ENCODE results near the gene MALT1.
A peak's percentile ranks its signal among the peaks of the same experiment; 100 is the strongest.
"Not testable (repeated sequence)": the region's sequence is repeated elsewhere in the genome, so short reads cannot be mapped to it uniquely, and the experiment has no call there.

MALT1 gene

DNA sequence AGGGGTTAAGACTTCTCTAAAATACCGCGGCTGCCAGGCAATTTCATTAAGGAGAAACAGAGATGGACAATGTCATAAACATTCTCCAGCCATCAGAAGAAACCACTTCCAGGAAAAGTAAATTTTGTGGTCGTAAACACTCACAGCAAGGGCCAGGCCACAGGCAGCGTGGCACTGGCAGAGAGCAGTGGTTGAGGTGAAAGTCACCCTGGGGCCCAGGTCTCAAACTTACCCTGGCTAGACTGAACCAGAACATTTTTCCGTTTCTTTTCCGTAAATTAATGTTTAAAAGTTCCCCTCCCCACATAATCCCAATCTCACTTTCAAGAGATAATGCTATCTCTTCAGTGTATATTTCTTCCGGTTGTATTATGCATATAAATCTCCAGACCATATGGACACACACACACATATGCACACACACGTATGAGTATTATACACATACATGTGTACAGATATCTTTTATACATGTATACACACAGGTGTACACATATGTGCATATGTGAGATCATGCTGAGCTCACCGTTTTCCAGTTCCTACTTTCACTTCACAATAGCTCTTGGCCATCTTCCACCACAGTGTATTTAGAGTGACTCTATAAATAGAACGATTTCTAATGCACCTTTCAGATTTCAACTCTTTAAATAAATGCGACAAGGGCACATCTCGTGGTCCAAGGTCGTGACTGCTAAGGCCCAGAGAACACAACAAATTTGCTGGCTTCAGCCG, 90.1 kb downstream of the MALT1 start:
- no peak overlapping the region for H3K9ac ChIP-seq (ENCODE audit: low read depth, low read length)
- no peaks in the 10 kb centered on the region for H3K27me3 ChIP-seq (ENCODE audit: control insufficient read depth, insufficient read depth, low read length)

GRCh38 chr18:58761970-58762780, 90.9 kb downstream of the MALT1 start:
- Histone ChIP-seq H3K4me3 (ENCODE audit: low read depth, low read length) (no peak overlapping the region), H3K27ac (ENCODE audit: low read depth, low read length) (no peak overlapping the region), H3K36me3 (ENCODE audit: control insufficient read depth, insufficient read depth, low read length) (no peaks in the 10 kb centered on the region), H3K9me3 (ENCODE audit: control insufficient read depth, insufficient read depth, low read length) (no peaks in the 10 kb centered on the region), H3K4me1 (ENCODE audit: control insufficient read depth, insufficient read depth, low read length) (no peaks in the 10 kb centered on the region), H3K27me3 (ENCODE audit: control insufficient read depth, insufficient read depth, low read length) (no peaks in the 10 kb centered on the region), H3K9ac (ENCODE audit: low read depth, low read length) (no peak overlapping the region)

More for the DNA sequence above, 90.1 kb downstream of the MALT1 start:
- no peaks in the 10 kb centered on the region for H3K36me3 ChIP-seq (ENCODE audit: control insufficient read depth, insufficient read depth, low read length)
- no peaks in the 10 kb centered on the region for H3K4me1 ChIP-seq (ENCODE audit: control insufficient read depth, insufficient read depth, low read length)
- no peak overlapping the region for H3K27ac ChIP-seq (ENCODE audit: low read depth, low read length)
- H3K9me3 ChIP-seq (ENCODE audit: control insufficient read depth, insufficient read depth, low read length) = no peaks in the 10 kb centered on the region
- H3K4me3 ChIP-seq (ENCODE audit: low read depth, low read length) = no peak overlapping the region

GRCh38 chr18:58762781-58763171, 91.5 kb downstream of the MALT1 start:
- H3K36me3 ChIP-seq (ENCODE audit: control insufficient read depth, insufficient read depth, low read length) = no peaks in the 10 kb centered on the region
- H3K27me3 ChIP-seq (ENCODE audit: control insufficient read depth, insufficient read depth, low read length) = no peaks in the 10 kb centered on the region
- H3K4me3 ChIP-seq (ENCODE audit: low read depth, low read length) = no peak overlapping the region
- no peak overlapping the region for H3K27ac ChIP-seq (ENCODE audit: low read depth, low read length)
- no peaks in the 10 kb centered on the region for H3K9me3 ChIP-seq (ENCODE audit: control insufficient read depth, insufficient read depth, low read length)
- H3K4me1 ChIP-seq (ENCODE audit: control insufficient read depth, insufficient read depth, low read length) = no peaks in the 10 kb centered on the region
- H3K9ac ChIP-seq (ENCODE audit: low read depth, low read length) = no peak overlapping the region

DNA sequence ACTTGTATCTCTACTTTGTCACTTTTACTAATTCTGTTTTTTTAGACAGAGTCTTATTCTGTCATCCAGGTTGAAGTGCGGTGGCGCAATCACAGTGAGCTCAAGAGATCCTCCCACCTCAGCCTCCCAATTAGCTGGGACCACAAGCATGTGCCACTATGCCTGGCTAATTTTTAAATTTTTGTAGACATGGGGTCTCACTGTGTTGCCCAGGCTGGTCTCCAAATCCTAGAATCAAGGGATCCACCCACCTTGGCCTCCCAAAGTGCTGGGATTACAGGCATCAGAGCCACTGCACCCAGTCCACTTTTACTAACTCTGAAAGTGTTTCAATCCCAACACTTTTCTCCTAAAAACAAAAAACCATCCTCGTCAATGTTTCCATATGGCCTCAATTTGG, 94.9 kb downstream of the MALT1 start:
- Histone ChIP-seq H3K4me3 (ENCODE audit: low read depth, low read length) (no peak overlapping the region), H3K27me3 (ENCODE audit: control insufficient read depth, insufficient read depth, low read length) (no peaks in the 10 kb centered on the region), H3K4me1 (ENCODE audit: control insufficient read depth, insufficient read depth, low read length) (no peaks in the 10 kb centered on the region), H3K9ac (ENCODE audit: low read depth, low read length) (no peak overlapping the region), H3K36me3 (ENCODE audit: control insufficient read depth, insufficient read depth, low read length) (no peaks in the 10 kb centered on the region), H3K9me3 (ENCODE audit: control insufficient read depth, insufficient read depth, low read length) (no peaks in the 10 kb centered on the region), H3K27ac (ENCODE audit: low read depth, low read length) (no peak overlapping the region)

DNA sequence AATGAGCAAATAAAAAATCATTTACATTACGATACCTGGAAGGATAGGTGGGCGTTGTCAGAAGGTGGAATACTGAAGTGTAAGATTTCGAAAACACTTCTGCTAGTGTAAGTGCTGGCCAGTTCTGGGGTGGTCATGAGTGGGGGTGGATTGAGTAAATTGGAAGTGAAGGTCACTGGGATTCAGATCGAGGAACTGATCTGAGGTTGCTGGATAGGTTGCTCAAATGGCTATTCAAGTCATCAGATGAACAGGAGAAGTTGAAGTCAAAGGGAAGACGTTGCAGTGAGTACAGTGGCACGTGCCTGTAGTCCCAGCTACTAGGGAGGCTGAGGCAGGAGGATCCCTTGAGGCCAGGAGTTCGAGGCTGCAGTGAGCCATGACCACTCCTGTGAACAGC, 95.7 kb downstream of the MALT1 start:
- no peaks in the 10 kb centered on the region for H3K36me3 ChIP-seq (ENCODE audit: control insufficient read depth, insufficient read depth, low read length)
- no peaks in the 10 kb centered on the region for H3K27me3 ChIP-seq (ENCODE audit: control insufficient read depth, insufficient read depth, low read length)
- no peak overlapping the region for H3K4me3 ChIP-seq (ENCODE audit: low read depth, low read length)
- H3K9ac ChIP-seq (ENCODE audit: low read depth, low read length) = no peak overlapping the region
- H3K27ac ChIP-seq (ENCODE audit: low read depth, low read length) = no peak overlapping the region
- H3K9me3 ChIP-seq (ENCODE audit: control insufficient read depth, insufficient read depth, low read length) = no peaks in the 10 kb centered on the region
- H3K4me1 ChIP-seq (ENCODE audit: control insufficient read depth, insufficient read depth, low read length) = no peaks in the 10 kb centered on the region

GRCh38 chr18:58768293-58768974, 97.2 kb downstream of the MALT1 start:
- H3K9me3 ChIP-seq (ENCODE audit: control insufficient read depth, insufficient read depth, low read length) = no peaks in the 10 kb centered on the region
- H3K27ac ChIP-seq (ENCODE audit: low read depth, low read length) = no peak overlapping the region
- peak overlapping the region; percentile 14; the same call in 1 of the 2 replicates for H3K9ac ChIP-seq (ENCODE audit: low read depth, low read length)
- H3K4me3 ChIP-seq (ENCODE audit: low read depth, low read length) = peak overlapping the region; percentile 60
- H3K4me1 ChIP-seq (ENCODE audit: control insufficient read depth, insufficient read depth, low read length) = no peaks in the 10 kb centered on the region
- no peaks in the 10 kb centered on the region for H3K36me3 ChIP-seq (ENCODE audit: control insufficient read depth, insufficient read depth, low read length)
- H3K27me3 ChIP-seq (ENCODE audit: control insufficient read depth, insufficient read depth, low read length) = no peaks in the 10 kb centered on the region

DNA sequence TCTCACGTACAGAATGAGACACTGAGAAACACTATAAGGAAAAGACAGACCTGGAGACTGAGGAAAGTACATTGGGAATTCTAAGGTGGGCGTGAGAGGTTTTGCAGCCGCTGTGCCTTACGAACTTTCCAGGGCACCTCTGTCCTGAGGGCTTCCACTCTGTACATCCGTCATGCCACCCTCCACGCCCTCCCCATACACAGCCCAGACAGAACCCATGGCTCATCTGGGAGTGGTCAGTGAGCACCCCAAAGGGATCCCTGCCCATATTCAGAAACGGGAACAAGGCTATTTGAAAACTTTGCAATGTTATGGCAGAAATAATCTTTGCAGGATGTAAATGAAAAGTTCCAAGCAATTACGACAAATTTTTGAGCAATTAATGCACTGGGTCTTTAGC, 98.1 kb downstream of the MALT1 start:
- Histone ChIP-seq H3K36me3 (ENCODE audit: control insufficient read depth, insufficient read depth, low read length) (no peaks in the 10 kb centered on the region), H3K27ac (ENCODE audit: low read depth, low read length) (no peak overlapping the region), H3K9ac (ENCODE audit: low read depth, low read length) (no peak overlapping the region), H3K4me3 (ENCODE audit: low read depth, low read length) (no peak overlapping the region), H3K4me1 (ENCODE audit: control insufficient read depth, insufficient read depth, low read length) (no peaks in the 10 kb centered on the region), H3K27me3 (ENCODE audit: control insufficient read depth, insufficient read depth, low read length) (no peaks in the 10 kb centered on the region), H3K9me3 (ENCODE audit: control insufficient read depth, insufficient read depth, low read length) (no peaks in the 10 kb centered on the region)

GRCh38 chr18:58770601-58771000, 99.3 kb downstream of the MALT1 start:
- Histone ChIP-seq H3K9ac (ENCODE audit: low read depth, low read length) (no peak overlapping the region), H3K27me3 (ENCODE audit: control insufficient read depth, insufficient read depth, low read length) (no peaks in the 10 kb centered on the region), H3K9me3 (ENCODE audit: control insufficient read depth, insufficient read depth, low read length) (no peaks in the 10 kb centered on the region), H3K4me1 (ENCODE audit: control insufficient read depth, insufficient read depth, low read length) (no peaks in the 10 kb centered on the region), H3K4me3 (ENCODE audit: low read depth, low read length) (no peak overlapping the region), H3K27ac (ENCODE audit: low read depth, low read length) (no peak overlapping the region), H3K36me3 (ENCODE audit: control insufficient read depth, insufficient read depth, low read length) (no peaks in the 10 kb centered on the region)

- Histone ChIP-seq H3K27me3 (ENCODE audit: control insufficient read depth, insufficient read depth, low read length) (no peaks in the 10 kb centered on the region), H3K4me1 (ENCODE audit: control insufficient read depth, insufficient read depth, low read length) (no peaks in the 10 kb centered on the region), H3K36me3 (ENCODE audit: control insufficient read depth, insufficient read depth, low read length) (no peaks in the 10 kb centered on the region), H3K9me3 (ENCODE audit: control insufficient read depth, insufficient read depth, low read length) (no peaks in the 10 kb centered on the region), H3K9ac (ENCODE audit: low read depth, low read length) (no peak overlapping the region), H3K27ac (ENCODE audit: low read depth, low read length) (no peak overlapping the region), H3K4me3 (ENCODE audit: low read depth, low read length) (no peak overlapping the region)
These were observed 100.9 kb downstream of the MALT1 start for GRCh38 chr18:58772161-58772560.

- Histone ChIP-seq H3K9ac (ENCODE audit: low read depth, low read length) (no peak overlapping the region), H3K27ac (ENCODE audit: low read depth, low read length) (peak overlapping the region; percentile 6), H3K4me1 (ENCODE audit: control insufficient read depth, insufficient read depth, low read length) (peaks cover under 1% of the 10 kb centered on the region; the same call in 1 of the 2 replicates), H3K9me3 (ENCODE audit: control insufficient read depth, insufficient read depth, low read length) (no peaks in the 10 kb centered on the region), H3K36me3 (ENCODE audit: control insufficient read depth, insufficient read depth, low read length) (no peaks in the 10 kb centered on the region), H3K27me3 (ENCODE audit: control insufficient read depth, insufficient read depth, low read length) (no peaks in the 10 kb centered on the region), H3K4me3 (ENCODE audit: low read depth, low read length) (no peak overlapping the region)
These were observed 104.8 kb downstream of the MALT1 start for GRCh38 chr18:58776084-58776483.

GRCh38 chr18:58776541-58776940, 105.3 kb downstream of the MALT1 start:
- H3K4me3 ChIP-seq (ENCODE audit: low read depth, low read length); H3K9ac ChIP-seq (ENCODE audit: low read depth, low read length); H3K27me3 ChIP-seq (ENCODE audit: control insufficient read depth, insufficient read depth, low read length); H3K4me1 ChIP-seq (ENCODE audit: control insufficient read depth, insufficient read depth, low read length); H3K36me3 ChIP-seq (ENCODE audit: control insufficient read depth, insufficient read depth, low read length); H3K9me3 ChIP-seq (ENCODE audit: control insufficient read depth, insufficient read depth, low read length); H3K27ac ChIP-seq (ENCODE audit: low read depth, low read length): not testable (repeated sequence)
